Stimulated activated CD8-positive, alpha-beta memory T cell treated with anti-CD3 and anti-CD28 coated beads, Interleukin-4, amount 100 ng/mL, for 24 hours (primary cell): ENCODE data around the gene MAST4.
"Not testable (repeated sequence)": the region's sequence is repeated elsewhere in the genome, so short reads cannot be mapped to it uniquely, and the experiment has no call there.

ENCODE experiments used
- DNase-seq: peaks from one replicate; pipeline ENCODE4 v3.0.0-alpha.2; 2020; ENCODE audit warnings: low read depth

Gene MAST4

DNA sequence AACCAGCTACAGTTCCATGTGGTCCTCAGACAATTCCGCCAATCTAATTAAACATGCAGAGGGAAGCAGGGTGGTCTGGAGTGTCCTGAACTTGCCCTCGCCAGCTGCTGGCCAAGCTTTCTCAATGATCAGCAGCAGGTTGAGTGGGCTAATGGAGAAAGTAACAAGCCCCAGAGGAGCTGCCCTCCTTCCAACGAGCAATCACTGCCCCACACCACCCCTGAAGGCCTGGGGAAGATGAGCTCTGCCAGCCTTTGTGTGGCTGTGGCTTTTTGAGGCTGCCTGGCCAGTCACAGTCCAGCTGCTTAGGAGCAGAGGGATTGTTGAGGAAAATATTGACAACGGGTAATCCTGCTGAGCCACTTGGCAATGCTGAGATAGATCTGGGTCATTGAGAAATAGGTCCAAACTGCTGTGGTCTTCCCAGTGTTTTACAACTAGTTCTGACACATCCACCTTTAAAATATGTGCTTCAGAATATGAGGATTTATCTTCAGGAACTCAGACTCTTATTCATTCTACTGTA is 493.1 kb downstream of the MAST4 start:
- DNase-seq: no peak

GRCh38 chr5:67090040-67090439 is 493.8 kb downstream of the MAST4 start:
- DNase-seq: no peak

DNA sequence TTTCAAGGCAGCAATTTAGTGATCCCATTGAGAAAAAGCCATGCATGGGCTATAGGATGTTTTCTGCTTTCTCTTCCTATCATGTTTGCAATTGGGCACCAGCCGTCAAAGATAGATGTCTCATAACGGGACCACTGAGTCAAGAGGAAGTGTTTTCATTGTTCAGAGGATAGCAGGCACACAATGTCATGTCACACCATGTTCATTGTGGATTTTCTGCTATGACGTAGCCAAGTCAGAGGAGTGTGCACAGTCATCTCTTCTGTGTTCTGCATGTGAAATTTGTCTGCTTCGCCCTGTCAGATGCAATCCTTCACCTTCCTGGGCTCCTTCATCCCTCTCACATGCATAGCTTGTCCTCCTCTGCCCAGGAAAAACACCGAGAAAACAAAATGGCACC is 494.4 kb downstream of the MAST4 start:
- no peak for DNase-seq

GRCh38 chr5:67092535-67092934 is 496.3 kb downstream of the MAST4 start:
- DNase-seq: no peak

- DNase-seq: no peak
These were observed 497.1 kb downstream of the MAST4 start for GRCh38 chr5:67093279-67093678.

GRCh38 chr5:67094476-67095300 is 498.5 kb downstream of the MAST4 start:
- DNase-seq: no peak

DNA sequence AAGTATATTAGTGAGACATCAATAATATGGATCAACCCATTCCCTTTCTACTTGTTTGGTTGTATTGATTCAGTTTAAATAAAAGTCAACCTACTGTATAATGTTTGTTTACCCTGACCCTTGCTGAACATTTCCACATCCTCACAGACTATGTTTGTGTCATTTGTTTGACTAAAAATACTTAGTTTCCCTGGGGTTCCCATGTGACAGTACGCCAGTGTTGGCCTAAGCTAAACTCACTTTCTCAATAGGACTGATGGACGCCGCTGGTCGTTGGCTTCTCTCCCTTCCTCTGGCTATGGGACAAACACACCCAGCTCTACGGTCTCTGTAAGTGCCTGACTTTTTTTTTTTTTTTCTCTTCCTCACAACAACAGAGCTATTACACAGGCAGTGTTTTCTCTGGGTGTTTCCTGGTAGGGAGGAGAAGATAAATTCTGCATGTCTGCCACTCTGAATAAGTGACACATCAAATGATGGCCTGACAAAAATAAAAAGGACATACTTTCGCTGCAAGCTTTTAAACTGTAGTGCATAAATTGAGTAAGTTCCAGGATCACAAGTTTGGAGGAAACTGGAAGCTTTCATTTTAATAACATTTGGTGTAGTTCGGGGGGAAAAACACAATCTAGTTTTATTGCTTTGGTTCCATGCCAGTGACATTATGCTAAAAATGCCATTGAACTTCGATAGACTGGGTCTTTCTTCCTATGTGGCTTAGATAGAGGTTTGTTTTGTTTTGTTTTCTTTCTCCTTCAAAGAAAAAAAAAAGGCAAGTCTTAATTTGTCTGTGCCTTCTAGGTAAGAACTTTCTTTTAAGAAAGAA is 499.4 kb downstream of the MAST4 start:
- no peak for DNase-seq

DNA sequence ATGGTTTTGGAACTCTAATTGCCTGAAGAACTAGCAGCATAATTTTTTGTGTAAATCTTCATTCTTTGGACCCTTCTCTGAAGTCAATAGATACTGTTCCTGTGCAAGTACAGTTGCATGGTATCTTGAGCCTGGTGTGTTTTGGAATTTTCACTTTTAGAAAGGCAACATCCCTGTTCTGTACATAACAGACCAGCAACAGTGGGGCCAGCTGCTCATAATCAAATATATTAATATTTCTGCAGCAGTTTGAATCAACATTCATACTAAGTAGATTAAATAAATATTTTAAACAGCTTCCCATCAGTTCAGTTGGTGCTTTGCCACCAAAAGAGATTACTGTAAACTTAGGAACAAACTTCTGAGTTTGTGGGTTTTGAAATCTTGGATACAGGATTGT is 502.5 kb downstream of the MAST4 start:
- no peak for DNase-seq

DNA sequence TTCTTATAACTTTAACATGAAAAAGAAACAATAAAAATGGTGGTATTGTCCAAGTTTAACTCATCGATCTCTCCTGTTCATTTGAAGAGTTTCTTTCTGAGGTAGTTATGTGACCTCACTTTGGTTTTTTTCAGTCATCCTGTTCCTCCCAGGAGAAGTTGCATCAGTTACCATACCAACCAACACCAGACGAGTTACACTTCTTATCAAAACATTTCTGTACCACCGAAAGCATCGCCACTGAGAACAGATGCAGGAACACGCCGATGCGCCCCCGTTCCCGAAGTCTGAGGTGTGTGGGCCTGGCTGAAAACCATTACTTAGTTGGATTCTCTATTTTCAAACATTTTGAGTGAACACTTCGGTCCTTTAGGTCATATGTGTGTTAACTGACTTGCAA is 504.1 kb downstream of the MAST4 start:
- DNase-seq: no peak

GRCh38 chr5:67102708-67103107 is 506.5 kb downstream of the MAST4 start:
- DNase-seq: no peak

GRCh38 chr5:67104859-67105258 is 508.7 kb downstream of the MAST4 start:
- no peak for DNase-seq

DNA sequence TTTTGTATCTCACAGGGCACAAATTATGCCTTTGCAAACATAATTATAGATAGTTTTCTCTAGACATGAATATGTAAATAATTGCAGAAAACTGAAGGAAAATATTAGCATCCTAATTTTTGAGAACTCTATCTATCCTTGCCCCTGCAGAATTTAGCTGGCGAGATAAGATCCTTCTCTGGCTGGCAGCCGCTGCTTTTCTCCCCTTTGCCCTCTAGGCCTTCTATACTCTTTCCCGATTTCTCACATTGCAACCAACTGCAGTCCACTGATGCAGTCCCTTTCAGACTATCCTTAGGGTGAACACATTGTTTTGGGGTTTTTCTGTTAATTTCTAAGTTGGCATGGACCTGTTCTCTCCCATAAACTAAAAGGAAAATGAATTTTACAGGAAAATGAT is 509.1 kb downstream of the MAST4 start:
- DNase-seq: no peak

GRCh38 chr5:67106626-67107342 is 510.6 kb downstream of the MAST4 start:
- no peak for DNase-seq

DNA sequence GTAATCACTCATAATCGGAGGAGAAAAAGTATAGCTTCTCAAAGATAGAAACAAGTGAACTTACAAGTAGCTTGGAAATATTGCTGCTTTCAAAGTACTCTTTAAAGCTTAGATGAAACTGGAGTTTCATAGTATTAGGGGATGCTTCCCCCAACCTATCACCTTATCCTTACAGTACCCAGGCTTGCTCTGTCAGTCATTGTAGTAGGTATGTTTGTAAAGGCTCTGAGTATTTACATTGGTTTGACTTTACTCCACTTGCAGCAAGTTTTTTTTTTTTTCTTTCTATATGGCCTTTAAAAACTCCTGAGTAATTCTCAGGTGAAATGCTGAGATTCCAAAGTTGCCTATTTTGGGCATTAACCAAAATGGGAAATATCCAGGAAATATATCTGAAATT is 515.6 kb downstream of the MAST4 start:
- no peak for DNase-seq

GRCh38 chr5:67115246-67115645 is 519.1 kb downstream of the MAST4 start:
- DNase-seq: no peak

GRCh38 chr5:67115817-67116216 is 519.6 kb downstream of the MAST4 start:
- DNase-seq: no peak

GRCh38 chr5:67118050-67118620 is 521.9 kb downstream of the MAST4 start:
- no peak for DNase-seq

DNA sequence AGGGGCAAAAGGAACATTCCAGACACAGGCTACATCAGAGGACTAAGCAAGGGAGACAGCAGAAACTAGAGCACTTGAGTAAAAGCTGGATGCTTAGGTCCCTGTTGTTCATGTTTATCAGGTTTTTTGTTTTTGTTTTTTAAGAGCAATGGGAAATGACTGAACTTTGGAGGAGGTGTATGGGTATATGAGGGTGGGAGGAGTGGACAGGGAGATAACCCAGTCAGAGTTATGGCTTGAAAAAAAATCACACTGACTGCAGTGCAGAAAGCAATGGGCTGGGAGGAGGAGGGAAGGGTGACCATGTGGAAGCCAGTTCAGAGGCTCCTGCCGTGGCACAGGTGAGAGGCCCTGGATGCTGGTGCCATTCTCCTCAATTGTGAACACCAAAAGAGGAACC is 522.8 kb downstream of the MAST4 start:
- no peak for DNase-seq

DNA sequence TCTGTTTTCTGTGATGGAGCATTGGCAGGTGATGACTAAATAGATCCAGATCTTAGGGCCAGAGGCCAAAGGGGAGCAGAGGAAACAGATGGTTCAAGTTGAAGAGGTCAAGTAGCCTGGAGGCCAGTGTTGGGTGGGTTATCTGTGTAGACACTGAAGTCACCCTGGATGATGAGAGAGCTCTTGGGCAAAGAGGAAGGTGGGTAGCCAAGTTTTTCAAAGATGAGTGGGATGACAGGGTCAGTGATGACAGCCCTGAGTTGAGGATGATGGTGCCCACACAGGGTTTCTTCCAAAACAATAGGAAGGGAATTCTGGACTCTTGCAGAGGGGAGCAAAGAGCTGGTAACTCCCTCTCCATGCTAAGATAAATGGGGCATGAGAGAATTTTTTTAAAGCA is 523.8 kb downstream of the MAST4 start:
- DNase-seq: no peak

DNA sequence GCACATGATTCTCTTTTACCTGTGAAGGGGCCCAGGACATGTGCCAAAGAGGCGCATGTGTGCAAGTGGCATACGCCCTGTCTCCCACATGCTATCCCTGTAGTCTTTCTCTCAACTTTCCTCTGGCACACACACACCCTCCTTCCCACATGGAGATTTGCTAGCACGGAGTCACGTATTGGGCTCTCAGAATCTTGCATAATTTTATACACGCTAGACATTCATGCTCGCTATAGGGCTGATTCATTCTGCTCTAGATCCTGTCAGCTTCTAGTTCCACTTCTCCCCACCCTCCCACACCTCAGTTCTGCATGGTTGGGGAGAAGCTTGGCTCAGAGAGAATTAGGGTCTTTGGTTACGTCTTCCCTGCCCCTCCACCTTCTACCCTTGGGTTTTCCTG is 527.6 kb downstream of the MAST4 start:
- DNase-seq: no peak

GRCh38 chr5:67124556-67124955 is 528.4 kb downstream of the MAST4 start:
- no peak for DNase-seq

DNA sequence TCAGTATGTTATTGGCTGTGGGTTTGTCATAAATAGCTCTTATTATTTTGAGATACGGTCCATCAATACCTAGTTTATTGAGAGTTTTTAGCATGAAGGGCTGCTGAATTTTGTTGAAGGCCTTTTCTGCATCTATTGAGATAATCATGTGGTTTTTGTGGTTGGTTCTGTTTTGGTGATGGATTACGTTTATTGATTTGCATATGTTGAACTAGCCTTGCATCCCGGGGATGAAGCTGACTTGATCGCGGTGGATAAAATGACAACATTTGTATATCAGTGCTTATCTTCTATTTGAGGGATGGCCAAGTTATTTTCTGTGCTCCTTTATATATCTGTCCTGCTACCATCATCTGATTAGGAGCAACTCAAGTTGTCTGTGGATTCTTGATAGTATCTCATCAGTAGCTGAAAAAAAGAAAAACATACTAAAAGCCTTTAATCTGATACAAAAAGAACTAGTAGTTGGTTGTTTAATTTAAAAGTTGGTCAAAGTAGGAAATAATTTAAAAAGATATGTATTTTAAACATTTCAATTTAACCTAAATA is 531.2 kb downstream of the MAST4 start:
- not testable (repeated sequence) for DNase-seq
